ENCODE measurements around the gene ABCA8.
A peak's percentile ranks its signal among the peaks of the same experiment; 100 is the strongest.
"Not testable (repeated sequence)": the region's sequence is repeated elsewhere in the genome, so short reads cannot be mapped to it uniquely, and the experiment has no call there.

ABCA8 gene

DNA sequence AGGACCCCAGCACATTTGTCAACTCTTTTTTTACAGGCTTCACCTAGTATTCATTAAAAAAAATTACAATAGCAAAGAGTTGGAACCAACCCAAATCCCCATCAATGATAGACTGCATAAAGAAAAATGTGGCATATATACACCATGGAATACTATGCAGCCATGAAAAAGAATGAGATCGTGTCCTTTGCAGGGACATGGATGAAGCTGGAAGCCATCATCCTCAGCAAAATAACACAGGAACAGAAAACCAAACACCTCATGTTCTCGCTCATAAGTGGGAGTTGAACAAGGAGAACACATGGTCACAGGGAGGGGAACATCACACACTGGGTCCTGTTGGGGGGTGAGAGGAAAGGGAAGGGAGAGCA, 11.4 kb downstream of the ABCA8 start:
- not testable (repeated sequence) for DNase-seq (ENCODE audit: low read depth)

DNA sequence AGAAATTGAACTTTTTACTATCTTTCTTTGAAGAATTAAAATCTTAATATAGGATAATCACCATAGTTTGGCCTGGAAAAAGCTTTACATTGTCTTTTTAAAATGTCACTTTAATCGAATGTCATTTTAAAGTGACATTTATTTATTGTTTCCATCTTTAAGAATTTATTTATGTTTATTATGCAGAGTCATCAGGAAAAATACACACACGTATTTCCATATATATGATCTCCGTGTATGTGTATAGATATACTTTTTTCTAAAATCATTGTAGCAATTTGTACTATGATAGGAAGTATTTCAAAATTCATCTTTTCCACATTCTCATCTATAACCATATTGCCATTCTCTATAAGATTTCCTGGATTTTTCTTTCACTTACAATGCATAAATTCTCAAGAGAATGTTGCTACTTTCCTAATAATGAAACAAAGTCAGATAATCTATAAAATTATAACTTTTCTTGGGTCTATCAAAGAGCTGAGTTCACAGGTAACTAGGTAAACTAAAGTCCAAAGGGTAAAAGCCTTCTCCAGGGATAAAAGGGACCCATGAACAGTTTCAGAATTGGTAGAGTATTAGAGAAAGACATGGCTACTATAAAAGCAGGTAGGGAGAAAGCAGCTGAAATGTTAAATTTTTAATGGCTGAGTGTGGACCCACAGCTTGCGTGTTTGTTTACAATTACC, 11.9 kb downstream of the ABCA8 start:
- no peak for DNase-seq (ENCODE audit: low read depth)

DNA sequence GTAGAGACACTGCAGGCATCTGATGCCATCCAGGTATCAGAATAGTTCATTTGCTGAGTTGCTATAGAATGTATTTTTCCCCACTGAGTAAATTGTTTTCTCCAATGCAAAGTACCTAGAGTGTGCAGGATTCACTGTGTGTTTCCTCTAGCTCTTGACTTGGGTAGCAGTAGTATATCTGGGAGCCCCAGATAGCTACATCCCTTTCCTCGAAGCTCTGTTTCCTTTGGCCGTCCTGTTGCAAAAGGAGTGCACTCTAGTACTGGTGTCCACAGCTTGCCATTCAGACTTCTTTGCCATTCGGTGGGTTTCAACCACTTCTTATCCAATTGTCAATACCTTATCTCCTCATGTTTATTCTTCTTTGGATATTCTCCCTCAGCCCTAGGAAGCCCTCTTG, 12.8 kb downstream of the ABCA8 start:
- no peak for DNase-seq (ENCODE audit: low read depth)

GRCh38 chr17:68941761-68942160, 13.4 kb downstream of the ABCA8 start:
- DNase-seq (ENCODE audit: low read depth) = no peak

DNA sequence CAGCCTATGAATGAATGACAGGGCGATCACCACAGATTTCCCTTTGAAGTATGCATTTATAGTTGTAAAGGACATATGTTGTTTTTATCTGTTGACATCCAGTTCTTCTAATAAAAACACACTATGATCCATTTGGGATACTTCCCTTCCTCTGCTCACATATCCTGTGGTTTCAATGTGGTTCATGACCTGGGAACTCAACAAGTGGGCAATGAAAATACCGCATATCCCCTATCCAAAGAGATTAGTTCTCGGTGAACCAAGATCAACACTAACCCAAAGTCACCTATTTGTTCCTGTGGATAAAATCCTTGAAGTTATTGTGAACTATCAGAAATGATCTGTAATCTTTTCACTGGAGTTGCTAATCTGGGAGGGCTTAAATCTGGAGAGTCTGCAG, 16.0 kb downstream of the ABCA8 start:
- DNase-seq (ENCODE audit: low read depth) = no peak

- no peak for DNase-seq (ENCODE audit: low read depth)
Observed at GRCh38 chr17:68937890-68938514, 17.2 kb downstream of the ABCA8 start.

- no peak for DNase-seq (ENCODE audit: low read depth)
Observed at GRCh38 chr17:68927516-68927915, 27.7 kb downstream of the ABCA8 start.

DNA sequence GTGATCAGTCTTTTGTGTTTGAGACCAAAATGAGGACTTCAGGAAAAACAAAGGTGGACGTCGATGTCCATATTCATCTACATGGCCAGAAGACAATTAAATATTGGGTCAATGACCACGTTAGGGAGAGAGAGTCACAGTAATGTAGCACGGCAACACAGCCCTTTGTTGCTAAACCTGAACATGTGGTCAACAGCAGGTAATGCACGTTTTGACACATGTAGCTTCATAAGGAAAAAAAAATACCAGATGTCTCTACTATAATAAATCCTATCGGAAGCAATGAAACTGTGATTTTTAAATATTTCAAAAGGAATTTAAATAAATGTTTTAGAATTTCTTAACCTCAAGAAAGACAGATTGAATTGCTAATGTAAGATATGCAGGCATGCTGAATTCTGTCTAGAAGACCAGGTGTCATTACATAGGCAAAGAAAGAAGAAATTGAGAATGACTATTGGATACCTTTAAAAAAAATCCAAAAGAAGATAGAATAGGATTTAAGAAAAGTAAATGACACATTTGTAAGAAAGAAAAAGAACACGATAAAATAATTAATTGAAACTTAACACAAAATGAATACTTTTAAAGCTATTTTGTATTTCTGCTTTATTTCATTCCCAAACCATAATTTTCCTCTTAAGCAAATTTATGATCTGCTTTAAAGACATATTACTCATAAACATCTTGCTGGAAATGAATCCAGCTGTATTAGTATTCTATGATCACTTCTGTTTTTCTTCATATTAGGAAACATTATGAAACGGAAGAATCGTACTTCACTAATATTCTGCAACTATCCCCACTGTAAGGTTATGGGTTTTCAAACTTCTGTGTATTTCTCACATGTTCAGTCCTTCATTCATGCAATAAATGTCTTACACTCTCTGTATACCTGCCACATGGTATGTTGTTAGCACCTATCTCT, 30.1 kb downstream of the ABCA8 start:
- DNase-seq (ENCODE audit: low read depth) = no peak

GRCh38 chr17:68910789-68911431, 44.3 kb downstream of the ABCA8 start:
- DNase-seq (ENCODE audit: low read depth) = no peak

- DNase-seq (ENCODE audit: low read depth) = no peak
Observed at GRCh38 chr17:68910251-68910705, 44.9 kb downstream of the ABCA8 start.

GRCh38 chr17:68909066-68909465, 46.1 kb downstream of the ABCA8 start:
- peak; percentile 89 for DNase-seq (ENCODE audit: low read depth)

- DNase-seq (ENCODE audit: low read depth) = no peak
Observed at GRCh38 chr17:68908045-68908444, 47.1 kb downstream of the ABCA8 start.

GRCh38 chr17:68906638-68907037, 48.6 kb downstream of the ABCA8 start:
- no peak for DNase-seq (ENCODE audit: low read depth)

DNA sequence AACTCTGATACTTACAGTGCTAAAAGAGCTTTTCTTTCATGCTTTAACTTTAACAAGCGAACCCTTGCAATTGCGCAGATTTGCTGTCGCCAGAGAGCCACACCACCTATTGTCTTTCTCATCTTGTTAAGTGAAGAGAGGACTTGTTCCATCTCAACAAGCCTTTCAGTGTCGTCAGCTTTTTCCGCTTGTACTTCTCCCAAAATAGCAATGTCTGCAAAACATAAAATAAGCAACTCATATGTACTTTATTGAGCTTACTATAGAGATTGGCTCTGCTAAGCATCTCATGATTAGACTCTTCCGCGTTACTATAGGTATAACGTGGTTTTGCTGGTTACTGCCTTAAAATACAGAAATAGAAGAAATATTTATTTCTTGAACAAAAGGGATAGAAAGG, 51.9 kb downstream of the ABCA8 start:
- no peak for DNase-seq (ENCODE audit: low read depth)

DNA sequence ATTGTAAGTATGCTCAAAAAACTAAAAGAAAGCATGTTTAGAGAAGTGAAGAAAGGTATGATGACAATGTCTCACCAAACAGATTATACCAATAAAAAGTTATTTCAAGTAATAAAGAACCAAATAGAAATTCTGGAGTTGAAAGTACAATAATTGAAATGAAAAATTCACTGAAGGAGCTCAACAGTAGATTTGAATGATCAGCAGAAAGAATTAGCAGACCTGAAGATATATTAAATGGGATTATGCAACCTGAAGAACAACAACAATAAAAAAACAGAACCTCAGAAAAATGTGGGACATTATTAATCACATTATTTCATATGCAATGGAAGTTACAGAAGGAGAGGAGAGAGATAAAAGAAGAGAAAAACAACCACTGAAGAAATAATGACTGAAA, 57.6 kb downstream of the ABCA8 start:
- no peak for DNase-seq (ENCODE audit: low read depth)

DNA sequence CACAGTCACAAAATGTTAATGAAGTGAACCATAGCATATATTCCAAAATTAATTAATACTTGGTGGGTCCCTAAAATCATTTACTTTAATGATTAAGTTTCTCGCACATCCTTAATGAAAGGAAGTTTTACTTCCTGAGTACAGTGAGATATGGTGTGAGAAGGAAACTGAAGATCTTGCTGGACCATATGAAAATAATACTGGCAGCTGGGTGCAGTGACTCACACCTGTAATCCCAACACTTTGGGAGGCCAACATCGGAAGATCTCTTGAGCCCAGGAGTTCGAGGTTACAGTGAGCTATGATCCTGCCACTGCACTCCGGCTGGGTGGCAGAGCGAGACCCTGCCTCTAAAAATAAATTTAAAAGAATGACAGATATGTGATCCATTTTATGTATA, 62.5 kb downstream of the ABCA8 start:
- DNase-seq (ENCODE audit: low read depth) = no peak

DNA sequence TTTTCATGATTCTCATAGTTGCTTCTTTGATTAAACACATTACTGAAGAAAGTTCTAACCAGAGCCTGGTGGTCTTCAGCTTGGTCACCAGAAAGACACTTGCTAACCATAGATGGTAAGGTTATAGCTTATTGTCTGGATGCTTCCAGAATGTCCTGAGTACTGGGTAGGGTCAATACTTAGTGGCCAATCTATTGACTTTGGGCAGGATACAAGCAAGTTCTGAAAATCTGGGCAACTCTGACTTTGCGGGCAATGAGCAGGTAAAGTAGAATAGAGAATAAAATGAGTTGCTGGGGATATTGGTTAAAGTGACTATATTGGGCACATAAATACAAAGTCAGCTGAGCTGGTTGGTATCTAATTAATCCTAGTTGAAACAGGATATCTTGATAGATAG, 63.0 kb downstream of the ABCA8 start:
- no peak for DNase-seq (ENCODE audit: low read depth)

- no peak for DNase-seq (ENCODE audit: low read depth)
Observed at GRCh38 chr17:68886401-68886800, 68.8 kb downstream of the ABCA8 start.

DNA sequence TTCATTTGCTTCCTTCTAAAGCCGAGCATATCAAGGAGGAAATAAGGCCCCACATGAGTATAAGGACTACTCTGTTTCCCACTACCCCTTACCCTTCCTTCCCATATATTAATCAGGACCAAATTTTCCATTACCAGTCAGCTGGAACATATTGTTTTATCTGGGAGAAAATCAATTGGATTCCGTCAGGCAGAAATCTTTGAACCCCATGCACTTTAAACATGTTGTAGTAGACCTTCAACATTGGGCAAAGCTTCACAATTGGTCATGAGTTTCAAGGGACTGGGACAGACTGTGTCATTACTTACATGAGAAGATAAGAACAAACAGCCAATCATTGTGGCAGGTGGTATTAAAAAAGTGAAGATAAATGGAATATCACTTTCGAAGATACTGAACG, 70.3 kb downstream of the ABCA8 start:
- no peak for DNase-seq (ENCODE audit: low read depth)

DNA sequence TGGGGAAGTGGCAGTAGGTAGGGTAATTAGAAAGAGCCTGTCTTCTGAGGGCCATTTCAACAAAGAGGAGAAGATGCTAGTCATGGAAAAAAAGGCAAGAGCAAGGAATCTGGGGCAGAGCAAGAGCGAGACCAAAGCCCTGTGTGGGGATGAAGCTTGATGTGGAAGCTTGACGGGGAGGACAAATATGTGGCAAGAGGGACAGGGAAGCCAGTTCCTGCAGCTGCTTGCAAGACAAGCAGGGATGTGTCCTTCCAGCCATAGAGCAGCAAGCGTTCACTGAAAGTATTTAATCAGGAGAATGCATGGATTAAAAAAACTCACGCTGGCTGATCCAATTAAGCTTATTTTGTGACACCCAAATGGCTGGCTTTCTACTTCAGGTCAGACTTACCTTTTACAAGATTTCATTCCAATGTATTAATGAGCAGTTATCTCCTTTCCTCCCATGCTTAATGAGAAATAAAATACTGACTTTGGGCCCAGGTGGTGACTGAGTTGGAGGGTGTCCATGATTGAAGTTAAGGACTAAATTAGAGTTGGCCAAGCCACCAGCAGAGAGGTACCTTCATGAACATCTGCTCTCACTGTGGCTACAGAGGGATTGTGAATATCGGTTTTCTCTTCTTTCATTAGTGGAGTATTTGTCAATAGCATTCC, 76.8 kb downstream of the ABCA8 start:
- DNase-seq (ENCODE audit: low read depth) = no peak

DNA sequence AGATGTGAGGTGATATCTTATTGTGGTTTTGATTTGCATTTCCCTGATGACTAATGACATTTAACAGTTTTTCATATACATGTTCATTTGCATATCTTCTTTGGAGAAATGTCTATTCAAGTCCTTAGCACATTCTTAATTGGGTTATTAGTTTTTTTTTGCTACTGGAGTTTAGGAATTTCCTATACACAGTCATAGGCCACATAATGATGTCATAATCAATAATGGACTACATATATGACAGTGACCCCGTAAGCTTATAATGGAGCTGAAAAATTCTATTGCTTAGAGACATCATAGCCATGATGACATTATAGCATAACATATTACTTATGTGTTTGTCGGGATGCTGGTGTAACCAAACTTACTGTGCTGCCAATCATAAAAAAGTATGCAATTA, 83.7 kb downstream of the ABCA8 start:
- DNase-seq (ENCODE audit: low read depth) = no peak

- no peak for DNase-seq (ENCODE audit: low read depth)
Observed at GRCh38 chr17:68870976-68871375, 84.2 kb downstream of the ABCA8 start.

Data from GM04504 (cell line).